ENCODE data around the gene PELO. TPM values are rescaled to one million over a fixed set of nuclear protein-coding genes. Genes with fewer than 3 reads are reported as not detected.

The PELO gene
- total and polyA plus RNA-seq, 2 donors (not counting 3 experiments of a cell fraction or from before 2014, with no cell fraction given) = 8.6 to 13.2 TPM

- dilution Hi-C loops (cut with MboI; ENCODE audit: extremely low pct_ligation_motif_present, low sequenced_read_pairs) (no loop called here), intact Hi-C loops (cut with micrococcal nuclease) (no loop called here)
- no peak overlapping the region for H3K4me3 ChIP-seq (replicated peaks in 1 of 3; ENCODE audit: insufficient read depth in 1 of 3, low read depth in 1 of 3, low read length in 3 of 3)
- H3K36me3 ChIP-seq (ENCODE audit: control insufficient read depth in 2 of 2, extremely low read depth in 1 of 2, insufficient read depth in 2 of 2, low read length in 2 of 2) = no peaks in the 10 kb centered on the region
- H3K79me2 ChIP-seq (ENCODE audit: control insufficient read depth, insufficient read depth, low read length) = no peaks in the 10 kb centered on the region
- no peaks in the 10 kb centered on the region for H3K27me3 ChIP-seq (ENCODE audit: control insufficient read depth in 2 of 2, insufficient read depth in 2 of 2, low read length in 2 of 2)
- H3K4me1 ChIP-seq (ENCODE audit: control insufficient read depth, extremely low read depth, insufficient read depth, low read length) = no peaks in the 10 kb centered on the region
- ChIA-PET POLR2A (no interaction called here), CTCF (interaction anchor here (0.5 to 1.7 kb wide), 6 partner anchors 10 to 1003 kb away, joined by 3 to 4 read pairs (median 3); no protein-coding TSS in a partner anchor)
- FAIRE-seq (no peak), DNase-seq (ENCODE audit: low read depth, low spot score) (no peak)
- no peak overlapping the region for H3K4me2 ChIP-seq (ENCODE audit: insufficient read depth, low read length)
- H3K9me3 ChIP-seq (replicated peaks; ENCODE audit: control insufficient read depth, insufficient read depth, low read length) = no peaks in the 10 kb centered on the region
- BruUV-seq (replicated peaks) = no TSS peak
- H3K9me1 ChIP-seq (replicated peaks; ENCODE audit: control insufficient read depth, extremely low read depth, insufficient read depth, low read length) = no peaks in the 10 kb centered on the region
- TF ChIP-seq MYC (IDR thresholded peaks at IDR 0.05; ENCODE audit: low read depth, low read length) (no peak), GATA2 (IDR thresholded peaks at IDR 0.05; ENCODE audit: insufficient read depth, insufficient read length, low read depth, low read length) (no peak), EZH2 (IDR thresholded peaks at IDR 0.05; ENCODE audit: borderline replicate concordance, low read depth, low read length, severe bottlenecking) (no peak), CTCF (IDR thresholded peaks at IDR 0.05; ENCODE audit: extremely low read depth in 1 of 2, insufficient read depth in 1 of 2, low read depth in 1 of 2, low read length in 2 of 2) (no peak), MAX (IDR thresholded peaks at IDR 0.05; ENCODE audit: insufficient read depth, insufficient read length) (no peak), POLR2A (IDR thresholded peaks at IDR 0.05; ENCODE audit: low read depth, low read length) (no peak), JUN (IDR thresholded peaks at IDR 0.05; ENCODE audit: borderline replicate concordance, insufficient read depth, insufficient read length, low read depth) (no peak), FOS (IDR thresholded peaks at IDR 0.05; ENCODE audit: borderline replicate concordance, insufficient read depth, low read length) (no peak), POLR2AphosphoS5 (IDR thresholded peaks at IDR 0.05; ENCODE audit: insufficient read depth, low read depth, low read length) (no peak)
- no peak overlapping the region for H3K27ac ChIP-seq (ENCODE audit: insufficient read depth, low read depth, low read length)
- H4K20me1 ChIP-seq (replicated peaks; ENCODE audit: control insufficient read depth, extremely low read depth, insufficient read depth, low read length) = no peaks in the 10 kb centered on the region
- no peak overlapping the region for H2AFZ ChIP-seq (ENCODE audit: low read depth, low read length)
- H3K9ac ChIP-seq (replicated peaks; ENCODE audit: extremely low read depth, insufficient read depth, low read length) = no peak overlapping the region
Measured at GRCh38 chr5:52758014-52758413, 29.7 kb upstream of the PELO start.

Data from endothelial cell of umbilical vein (primary cell).